K562 (cell line): ENCODE data around the gene RBX1. TPM values are rescaled to one million over a fixed set of nuclear protein-coding genes. Genes with fewer than 3 reads are reported as not detected.

Experiments
- ATAC-seq: fragments of 200-7000 bp; cut with Tn5 transposase; 3 replicates; pipeline ENCODE4 v1.9.1; 2020; ENCODE audit warnings: moderate library complexity
- BruUV-seq: library from RNA; stranded (reverse); fragments of 400-500 nt; replicated peaks from 2 replicates; lab custom pipeline; 2021; lab: Mats Ljungman, UMichigan
- CTCF ChIA-PET: fragments of 300-600 bp; formaldehyde crosslinking; extraction: SDS; loops from one replicate; lab custom pipeline; 2021; ENCODE audit warnings: low intra/inter-chr PET ratio; lab: Yijun Ruan, JAX
- POLR2A ChIA-PET: fragments of 300-600, 350-650 bp; sonication (Branson Sonifier 250); formaldehyde crosslinking; extraction: SDS; loops from one replicate; lab custom pipeline; 2021; ENCODE audit warnings: antibody characterized with exemption, inconsistent platforms; lab: Yijun Ruan, JAX
- DNase-seq, 4 experiments: peaks; one replicate each; pipeline versions ENCODE4 v3.0.0 to v3.0.0-alpha.2; 2011 to 2018; ENCODE audit warnings: low spot score in 3 of 4, mixed read lengths in 3 of 4; ENCODE audit errors: extremely low read depth in 1 of 4
- FAIRE-seq: peaks from 2 replicates; lab custom pipeline; 2011; peaks lifted over from hg19 to GRCh38; lab: Jason Lieb, UNC
- H2AFZ ChIP-seq: 2 replicates; pipeline ENCODE4 v1.6.0; 2011; ENCODE audit warnings: low read depth, low read length, control low read depth, inconsistent platforms
- H3K27ac ChIP-seq: fragments of 200-600 bp; 3 replicates; pipeline ENCODE4 v1.8.0; 2011; ENCODE audit warnings: low read depth, mild to moderate bottlenecking, control low read depth, inconsistent platforms, low read length, moderate library complexity, mixed read lengths; ENCODE audit errors: extremely low read depth
- H3K27me3 ChIP-seq, 2 experiments: fragments of 300-600 bp in 1 of 2; 2 replicates in 1 of 2; 3 replicates in 1 of 2; pipeline versions ENCODE4 v1.6.0 to v1.8.0; 2011; ENCODE audit warnings: inconsistent platforms in 2 of 2, low read length in 2 of 2, mild to moderate bottlenecking in 1 of 2, mixed read lengths in 1 of 2, moderate library complexity in 1 of 2; ENCODE audit not compliant: control insufficient read depth in 2 of 2, insufficient read depth in 2 of 2
- H3K36me3 ChIP-seq: fragments of 300-600 bp; 3 replicates; pipeline ENCODE4 v1.8.0; 2011; ENCODE audit warnings: mild to moderate bottlenecking, low read length, inconsistent platforms; ENCODE audit not compliant: control insufficient read depth, insufficient read depth
- H3K4me1 ChIP-seq, 2 experiments: fragments of 200-600 bp in 1 of 2; replicated peaks in 1 of 2; 2 replicates in 1 of 2; 3 replicates in 1 of 2; pipeline versions ENCODE4 v1.5.1 to v1.8.0; 2011; ENCODE audit warnings: inconsistent platforms in 2 of 2, low read length in 2 of 2, mild to moderate bottlenecking in 1 of 2, mixed read lengths in 1 of 2, moderate library complexity in 1 of 2; ENCODE audit not compliant: control insufficient read depth in 2 of 2, insufficient read depth in 2 of 2
- H3K4me2 ChIP-seq: 2 replicates; pipeline ENCODE4 v1.6.1; 2011; ENCODE audit warnings: low read length, control low read depth, inconsistent platforms, mixed read lengths; ENCODE audit not compliant: insufficient read depth
- H3K4me3 ChIP-seq: fragments of 200-600 bp; sonication (generic), shearing (Covaris generic); 2 replicates; pipeline ENCODE4 v1.5.1; 2016; ENCODE audit warnings: control low read depth, inconsistent platforms
- H3K79me2 ChIP-seq: fragments of 200-600 bp; 3 replicates; pipeline ENCODE4 v1.8.0; 2011; ENCODE audit warnings: low read length, inconsistent platforms; ENCODE audit not compliant: control insufficient read depth, insufficient read depth
- H3K9ac ChIP-seq, 2 experiments: 2 replicates each; pipeline versions ENCODE4 v1.6.0 to v1.6.1; 2011; ENCODE audit warnings: low read depth in 2 of 2, low read length in 2 of 2, control low read depth in 1 of 2, inconsistent platforms in 1 of 2, mild to moderate bottlenecking in 1 of 2, mixed read lengths in 1 of 2; ENCODE audit not compliant: insufficient read depth in 1 of 2
- H3K9me1 ChIP-seq: one replicate; pipeline ENCODE4 v1.6.0; 2011; ENCODE audit warnings: inconsistent platforms, mild to moderate bottlenecking, low read length, moderate library complexity; ENCODE audit not compliant: control insufficient read depth, insufficient read depth
- H3K9me3 ChIP-seq: replicated peaks from 2 replicates; pipeline ENCODE4 v1.5.1; 2011; ENCODE audit warnings: low read depth, low read length, inconsistent platforms; ENCODE audit not compliant: control insufficient read depth, insufficient read depth
- H4K20me1 ChIP-seq: replicated peaks from 2 replicates; pipeline ENCODE4 v1.6.1; 2011; ENCODE audit warnings: low read length, inconsistent platforms, mixed read lengths; ENCODE audit not compliant: control insufficient read depth, insufficient read depth
- PCBP2 ChIP-seq: fragments of 200-400 bp; formaldehyde crosslinking; IDR thresholded peaks from 2 replicates; pipeline ENCODE4 v1.6.1; 2018; ENCODE audit warnings: low read length, low read depth, mild to moderate bottlenecking, moderate library complexity; ENCODE audit not compliant: poor library complexity, severe bottlenecking
- RBM14 ChIP-seq: fragments of 200-400 bp; formaldehyde crosslinking; IDR thresholded peaks from 2 replicates; pipeline ENCODE4 v1.6.1; 2018; ENCODE audit warnings: low read depth, mild to moderate bottlenecking, low read length, moderate library complexity, borderline replicate concordance; ENCODE audit not compliant: insufficient read depth
- RUNX1 ChIP-seq: sonication (generic); IDR thresholded peaks from 2 replicates; pipeline ENCODE4 v1.6.1; 2016; ENCODE audit warnings: antibody characterized with exemption, low read depth
- ZBTB7A ChIP-seq: IDR thresholded peaks from 2 replicates; pipeline ENCODE4 v1.6.1; 2011; ENCODE audit warnings: low read depth, mild to moderate bottlenecking, low read length, moderate library complexity, borderline replicate concordance; ENCODE audit not compliant: control insufficient read depth
- ZNF274 ChIP-seq: IDR thresholded peaks from 2 replicates; pipeline ENCODE4 v1.6.1; 2011; ENCODE audit warnings: low read depth, mild to moderate bottlenecking, low read length, moderate library complexity, borderline replicate concordance
- ZNF583 ChIP-seq: fragments of 250-450 bp; sonication (Bioruptor Pico); IDR thresholded peaks from 2 replicates; pipeline ENCODE4 v1.4.0; 2020
- WGBS: fragments of 100-300 bp; shearing (Covaris generic); methylation state at CpG from one replicate; pipeline ENCODE4 v1.1.6; 2016; ENCODE audit warnings: low coverage, mixed read lengths; ENCODE audit not compliant: insufficient coverage; ENCODE audit errors: missing lambda C conversion rate; 5-methylcytosine and 5-hydroxymethylcytosine counted together
- in situ Hi-C: fragments of 300-500 bp; cut with MboI; formaldehyde crosslinking; loops from 4 replicates; pipeline ENCODE4 v1.15.0; 2018; ENCODE audit warnings: inconsistent platforms, mixed read lengths
- intact Hi-C: fragments of 100-400 bp; cut with micrococcal nuclease; formaldehyde crosslinking; loops from 2 replicates; pipeline ENCODE4 v1.14.2; 2022
- polyA plus RNA-seq, 8 experiments: library from polyadenylated mRNA; depleted of rRNA in 4 of 8; stranded (reverse) in 5 of 8; unstranded in 3 of 8; fragments of >200 nt; fragmentation: Nextera tagmentation in 2 of 8; fragmentation: Illumina TruSeq in 1 of 8; extraction: Ambion mirVana in 2 of 8; extraction: Trizol in 1 of 8; gene quantifications; 2 replicates each; pipeline versions ENCODE4 v1.2.1 to v1.2.3, GENCODE V29; 2011 to 2014; ENCODE audit warnings: inconsistent platforms in 1 of 8, missing spikeins in 1 of 8
- total RNA-seq, 7 experiments: library from RNA; depleted of rRNA in 6 of 7; stranded (reverse); fragments of >200 nt in 6 of 7; fragmentation: Illumina TruSeq in 2 of 7; extraction: Trizol in 2 of 7; gene quantifications; 2 replicates each; pipeline versions ENCODE4 v1.2.1 to v1.2.3, GENCODE V29; 2011 to 2021; ENCODE audit warnings: low replicate concordance in 1 of 7
- TF ChIP-seq, protein P1 (sequence below): fragments of 450-650 bp; IDR thresholded peaks from one replicate; pipeline ENCODE4 v1.6.1; 2018; ENCODE audit warnings: mild to moderate bottlenecking, moderate library complexity; ENCODE audit not compliant: partially characterized antibody
- TF ChIP-seq, protein P2 (sequence below): fragments of 250-450 bp; sonication (Bioruptor Pico); IDR thresholded peaks from 2 replicates; pipeline ENCODE4 v1.8.0; 2021; ENCODE audit warnings: mild to moderate bottlenecking, moderate library complexity
- TF ChIP-seq, protein P3 (sequence below), 3 experiments: fragments of 200-800 bp in 1 of 3; fragments of 250-450 bp in 1 of 3; fragments of 450-650 bp in 1 of 3; sonication (Bioruptor Pico) in 1 of 3; sonication (Bioruptor generic) in 1 of 3; formaldehyde crosslinking in 1 of 3; IDR thresholded peaks; 2 replicates each; pipeline versions ENCODE4 v1.6.1 to v1.8.0; 2016 to 2022; ENCODE audit warnings: mild to moderate bottlenecking in 2 of 3, missing genetic modification characterization in 2 of 3, missing compliant biosample characterization in 1 of 3, moderate library complexity in 1 of 3
- TF ChIP-seq, protein P4 (sequence below): fragments of 250-450 bp; sonication (Bioruptor Pico); IDR thresholded peaks from 2 replicates; pipeline ENCODE4 v1.5.0; 2022; ENCODE audit warnings: mild to moderate bottlenecking
- TF ChIP-seq, protein P5 (sequence below): fragments of 450-650 bp; IDR thresholded peaks from 2 replicates; pipeline ENCODE4 v1.6.1; 2017; ENCODE audit warnings: mild to moderate bottlenecking, moderate library complexity

The RBX1 gene
- total and polyA plus RNA-seq, 9 of the 15 experiments (the other 6 are each of a cell fraction or from before 2014, with no cell fraction given): 44.0 to 259 (median 67.9) TPM

DNA sequence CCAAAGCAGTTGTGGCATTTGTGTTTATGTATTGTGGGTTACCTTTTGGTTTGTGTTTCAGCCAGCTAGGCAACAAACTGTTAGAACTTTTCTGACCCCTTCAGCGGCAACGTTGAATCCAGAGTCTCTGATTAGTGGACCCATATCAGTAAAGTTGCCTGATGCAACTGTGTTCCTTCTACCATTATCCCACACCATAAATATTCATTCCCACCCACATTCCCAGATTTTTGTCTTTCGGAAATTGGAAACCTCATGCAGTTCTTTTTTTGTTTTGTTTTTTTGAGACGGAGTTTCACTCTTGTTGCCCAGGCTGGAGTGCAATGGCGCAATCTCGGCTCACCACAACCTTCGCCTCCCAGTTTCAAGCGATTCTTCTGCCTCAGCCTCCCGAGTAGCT, 30.7 kb upstream of the RBX1 start:
- Histone ChIP-seq H3K4me3 (no peak overlapping the region), H3K9me3 (no peaks in the 10 kb centered on the region), H3K27ac (no peak overlapping the region), H4K20me1 (no peaks in the 10 kb centered on the region), H3K4me2 (no peak overlapping the region), H3K36me3 (peaks cover 28% of the 10 kb centered on the region; the same call in 2 of the 3 replicates), H3K9me1 (no peaks in the 10 kb centered on the region), H3K27me3 (no peaks in the 10 kb centered on the region), H3K4me1 (no peaks in the 10 kb centered on the region), H3K79me2 (no peaks in the 10 kb centered on the region), H2AFZ (no peak overlapping the region), H3K9ac (no peak overlapping the region)
- ATAC-seq (no peak), DNase-seq (no peak), FAIRE-seq (no peak)
- CTCF ChIA-PET: no interaction called here
- in situ Hi-C loops (no loop called here), intact Hi-C loops (loop anchor here (10.0 kb wide), 1 partner anchor 384 kb away; the partner anchor contains the start of gene ZC3H7B)
- 86% methylated on average over 8 of the region's 9 CpGs for WGBS
- no TSS peak for BruUV-seq
- POLR2A ChIA-PET: no interaction called here
- TF ChIP-seq, protein P1, sequence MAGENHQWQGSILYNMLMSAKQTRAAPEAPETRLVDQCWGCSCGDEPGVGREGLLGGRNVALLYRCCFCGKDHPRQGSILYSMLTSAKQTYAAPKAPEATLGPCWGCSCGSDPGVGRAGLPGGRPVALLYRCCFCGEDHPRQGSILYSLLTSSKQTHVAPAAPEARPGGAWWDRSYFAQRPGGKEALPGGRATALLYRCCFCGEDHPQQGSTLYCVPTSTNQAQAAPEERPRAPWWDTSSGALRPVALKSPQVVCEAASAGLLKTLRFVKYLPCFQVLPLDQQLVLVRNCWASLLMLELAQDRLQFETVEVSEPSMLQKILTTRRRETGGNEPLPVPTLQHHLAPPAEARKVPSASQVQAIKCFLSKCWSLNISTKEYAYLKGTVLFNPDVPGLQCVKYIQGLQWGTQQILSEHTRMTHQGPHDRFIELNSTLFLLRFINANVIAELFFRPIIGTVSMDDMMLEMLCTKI: no peak
- no peak for TF ChIP-seq RBM14
- TF ChIP-seq, protein P2, sequence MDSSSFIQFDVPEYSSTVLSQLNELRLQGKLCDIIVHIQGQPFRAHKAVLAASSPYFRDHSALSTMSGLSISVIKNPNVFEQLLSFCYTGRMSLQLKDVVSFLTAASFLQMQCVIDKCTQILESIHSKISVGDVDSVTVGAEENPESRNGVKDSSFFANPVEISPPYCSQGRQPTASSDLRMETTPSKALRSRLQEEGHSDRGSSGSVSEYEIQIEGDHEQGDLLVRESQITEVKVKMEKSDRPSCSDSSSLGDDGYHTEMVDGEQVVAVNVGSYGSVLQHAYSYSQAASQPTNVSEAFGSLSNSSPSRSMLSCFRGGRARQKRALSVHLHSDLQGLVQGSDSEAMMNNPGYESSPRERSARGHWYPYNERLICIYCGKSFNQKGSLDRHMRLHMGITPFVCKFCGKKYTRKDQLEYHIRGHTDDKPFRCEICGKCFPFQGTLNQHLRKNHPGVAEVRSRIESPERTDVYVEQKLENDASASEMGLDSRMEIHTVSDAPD: no peak
- TF ChIP-seq, protein P3, sequence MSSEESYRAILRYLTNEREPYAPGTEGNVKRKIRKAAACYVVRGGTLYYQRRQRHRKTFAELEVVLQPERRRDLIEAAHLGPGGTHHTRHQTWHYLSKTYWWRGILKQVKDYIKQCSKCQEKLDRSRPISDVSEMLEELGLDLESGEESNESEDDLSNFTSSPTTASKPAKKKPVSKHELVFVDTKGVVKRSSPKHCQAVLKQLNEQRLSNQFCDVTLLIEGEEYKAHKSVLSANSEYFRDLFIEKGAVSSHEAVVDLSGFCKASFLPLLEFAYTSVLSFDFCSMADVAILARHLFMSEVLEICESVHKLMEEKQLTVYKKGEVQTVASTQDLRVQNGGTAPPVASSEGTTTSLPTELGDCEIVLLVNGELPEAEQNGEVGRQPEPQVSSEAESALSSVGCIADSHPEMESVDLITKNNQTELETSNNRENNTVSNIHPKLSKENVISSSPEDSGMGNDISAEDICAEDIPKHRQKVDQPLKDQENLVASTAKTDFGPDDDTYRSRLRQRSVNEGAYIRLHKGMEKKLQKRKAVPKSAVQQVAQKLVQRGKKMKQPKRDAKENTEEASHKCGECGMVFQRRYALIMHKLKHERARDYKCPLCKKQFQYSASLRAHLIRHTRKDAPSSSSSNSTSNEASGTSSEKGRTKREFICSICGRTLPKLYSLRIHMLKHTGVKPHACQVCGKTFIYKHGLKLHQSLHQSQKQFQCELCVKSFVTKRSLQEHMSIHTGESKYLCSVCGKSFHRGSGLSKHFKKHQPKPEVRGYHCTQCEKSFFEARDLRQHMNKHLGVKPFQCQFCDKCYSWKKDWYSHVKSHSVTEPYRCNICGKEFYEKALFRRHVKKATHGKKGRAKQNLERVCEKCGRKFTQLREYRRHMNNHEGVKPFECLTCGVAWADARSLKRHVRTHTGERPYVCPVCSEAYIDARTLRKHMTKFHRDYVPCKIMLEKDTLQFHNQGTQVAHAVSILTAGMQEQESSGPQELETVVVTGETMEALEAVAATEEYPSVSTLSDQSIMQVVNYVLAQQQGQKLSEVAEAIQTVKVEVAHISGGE (CRISPR knock-in tag; IDR thresholded peaks at IDR 0.05): no peak
- TF ChIP-seq, protein P4, sequence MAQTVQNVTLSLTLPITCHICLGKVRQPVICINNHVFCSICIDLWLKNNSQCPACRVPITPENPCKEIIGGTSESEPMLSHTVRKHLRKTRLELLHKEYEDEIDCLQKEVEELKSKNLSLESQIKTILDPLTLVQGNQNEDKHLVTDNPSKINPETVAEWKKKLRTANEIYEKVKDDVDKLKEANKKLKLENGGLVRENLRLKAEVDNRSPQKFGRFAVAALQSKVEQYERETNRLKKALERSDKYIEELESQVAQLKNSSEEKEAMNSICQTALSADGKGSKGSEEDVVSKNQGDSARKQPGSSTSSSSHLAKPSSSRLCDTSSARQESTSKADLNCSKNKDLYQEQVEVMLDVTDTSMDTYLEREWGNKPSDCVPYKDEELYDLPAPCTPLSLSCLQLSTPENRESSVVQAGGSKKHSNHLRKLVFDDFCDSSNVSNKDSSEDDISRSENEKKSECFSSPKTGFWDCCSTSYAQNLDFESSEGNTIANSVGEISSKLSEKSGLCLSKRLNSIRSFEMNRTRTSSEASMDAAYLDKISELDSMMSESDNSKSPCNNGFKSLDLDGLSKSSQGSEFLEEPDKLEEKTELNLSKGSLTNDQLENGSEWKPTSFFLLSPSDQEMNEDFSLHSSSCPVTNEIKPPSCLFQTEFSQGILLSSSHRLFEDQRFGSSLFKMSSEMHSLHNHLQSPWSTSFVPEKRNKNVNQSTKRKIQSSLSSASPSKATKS (CRISPR knock-in tag): no peak
- no peak for TF ChIP-seq PCBP2
- TF ChIP-seq, protein P5, sequence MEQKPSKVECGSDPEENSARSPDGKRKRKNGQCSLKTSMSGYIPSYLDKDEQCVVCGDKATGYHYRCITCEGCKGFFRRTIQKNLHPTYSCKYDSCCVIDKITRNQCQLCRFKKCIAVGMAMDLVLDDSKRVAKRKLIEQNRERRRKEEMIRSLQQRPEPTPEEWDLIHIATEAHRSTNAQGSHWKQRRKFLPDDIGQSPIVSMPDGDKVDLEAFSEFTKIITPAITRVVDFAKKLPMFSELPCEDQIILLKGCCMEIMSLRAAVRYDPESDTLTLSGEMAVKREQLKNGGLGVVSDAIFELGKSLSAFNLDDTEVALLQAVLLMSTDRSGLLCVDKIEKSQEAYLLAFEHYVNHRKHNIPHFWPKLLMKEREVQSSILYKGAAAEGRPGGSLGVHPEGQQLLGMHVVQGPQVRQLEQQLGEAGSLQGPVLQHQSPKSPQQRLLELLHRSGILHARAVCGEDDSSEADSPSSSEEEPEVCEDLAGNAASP: no peak
- TF ChIP-seq ZNF274: no peak
- no peak for TF ChIP-seq RUNX1
- no peak for TF ChIP-seq ZNF583 (CRISPR knock-in tag)
- TF ChIP-seq ZBTB7A: no peak
